ENCODE measurements around the gene ACSM6.

ACSM6 gene

GRCh38 chr10:95247200-95247880 is 53.3 kb downstream of the ACSM6 start:
- no peak for DNase-seq

- DNase-seq: no peak
Observed at GRCh38 chr10:95247881-95248583, 54.0 kb downstream of the ACSM6 start.

GRCh38 chr10:95248989-95249388 is 55.0 kb downstream of the ACSM6 start:
- DNase-seq: no peak

GRCh38 chr10:95249467-95249866 is 55.4 kb downstream of the ACSM6 start:
- no peak for DNase-seq

- DNase-seq: no peak
Observed at GRCh38 chr10:95250856-95251255, 56.8 kb downstream of the ACSM6 start.

- DNase-seq: no peak
Observed at GRCh38 chr10:95253007-95253406, 59.0 kb downstream of the ACSM6 start.

- no peak for DNase-seq
Observed at GRCh38 chr10:95253686-95254085, 59.6 kb downstream of the ACSM6 start.

GRCh38 chr10:95254629-95255028 is 60.6 kb downstream of the ACSM6 start:
- no peak for DNase-seq

- DNase-seq: no peak
Observed at GRCh38 chr10:95256268-95256667, 62.2 kb downstream of the ACSM6 start.

GRCh38 chr10:95257849-95258248 is 63.8 kb downstream of the ACSM6 start:
- no peak for DNase-seq

- DNase-seq: no peak
Observed at GRCh38 chr10:95260397-95260881, 66.4 kb downstream of the ACSM6 start.

GRCh38 chr10:95260909-95261552 is 67.0 kb downstream of the ACSM6 start:
- DNase-seq: no peak

GRCh38 chr10:95261926-95262325 is 67.9 kb downstream of the ACSM6 start:
- no peak for DNase-seq

GRCh38 chr10:95262763-95263518 is 68.9 kb downstream of the ACSM6 start:
- no peak for DNase-seq

- DNase-seq: no peak
Observed at GRCh38 chr10:95263864-95264226, 69.8 kb downstream of the ACSM6 start.

GRCh38 chr10:95264227-95265051 is 70.4 kb downstream of the ACSM6 start:
- no peak for DNase-seq

- no peak for DNase-seq
Observed at GRCh38 chr10:95265572-95265971, 71.5 kb downstream of the ACSM6 start.

- DNase-seq: no peak
Observed at GRCh38 chr10:95266674-95267095, 72.6 kb downstream of the ACSM6 start.

GRCh38 chr10:95267251-95267650 is 73.2 kb downstream of the ACSM6 start:
- DNase-seq: no peak

- no peak for DNase-seq
Observed at GRCh38 chr10:95268438-95268837, 74.4 kb downstream of the ACSM6 start.

- no peak for DNase-seq
Observed at GRCh38 chr10:95273393-95274312, 79.6 kb downstream of the ACSM6 start.
